Right hindlimb (tissue), 1 donor: ENCODE data around the gene FUNDC2.

Source experiments
- DNase-seq: peaks from one replicate; pipeline ENCODE4 v3.0.0-alpha.2; 2018

Gene FUNDC2

GRCh38 chrX:155023907-155024833 lies 2.5 kb upstream of the FUNDC2 start:
- no peak for DNase-seq

DNA sequence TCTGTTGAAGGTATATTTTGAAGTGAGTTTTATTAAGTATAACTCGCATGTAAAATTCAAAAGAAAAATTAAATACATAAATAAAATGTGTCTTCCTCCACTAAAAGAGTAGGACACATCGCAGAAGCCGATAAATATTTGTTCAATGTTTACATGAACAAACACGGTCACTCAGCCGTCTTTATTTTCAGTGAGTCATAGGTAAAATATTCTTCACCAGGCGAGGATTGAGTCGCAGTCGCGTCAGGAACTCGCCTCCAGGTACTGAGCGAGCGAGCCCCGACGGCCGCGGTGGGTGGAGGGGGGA lies 271 bp upstream of the FUNDC2 start:
- no peak for DNase-seq

DNA sequence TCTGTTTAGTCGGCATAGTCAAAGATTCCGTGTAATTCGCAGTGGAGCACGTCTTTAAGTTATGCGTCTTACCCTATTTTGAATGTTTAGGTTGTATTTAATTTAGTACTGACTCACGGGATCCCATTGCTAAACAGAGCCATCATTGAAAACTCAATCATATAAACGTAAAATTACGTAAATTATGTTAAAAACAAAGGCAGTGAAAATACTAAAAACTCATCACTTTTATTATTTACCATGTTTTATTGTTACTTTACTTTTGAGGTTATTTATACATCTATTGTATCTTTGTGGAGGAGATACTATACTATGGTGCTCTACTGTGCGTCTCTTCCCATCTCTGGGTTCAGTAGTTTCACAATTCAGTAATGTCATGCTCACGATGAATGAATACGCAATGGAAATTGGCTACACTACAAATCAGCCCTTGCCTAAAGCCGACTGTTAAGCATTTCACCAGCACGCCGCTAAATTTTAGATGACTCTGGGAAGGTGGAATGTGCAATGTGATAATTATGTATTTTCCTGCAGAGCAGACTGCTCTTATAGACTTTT lies 944 bp downstream of the FUNDC2 start:
- peak; percentile 23 for DNase-seq

GRCh38 chrX:155028129-155028528 lies 1.5 kb downstream of the FUNDC2 start:
- DNase-seq: no peak

- peak; percentile 18 for DNase-seq
Observed at GRCh38 chrX:155028877-155029291, 2.2 kb downstream of the FUNDC2 start.

DNA sequence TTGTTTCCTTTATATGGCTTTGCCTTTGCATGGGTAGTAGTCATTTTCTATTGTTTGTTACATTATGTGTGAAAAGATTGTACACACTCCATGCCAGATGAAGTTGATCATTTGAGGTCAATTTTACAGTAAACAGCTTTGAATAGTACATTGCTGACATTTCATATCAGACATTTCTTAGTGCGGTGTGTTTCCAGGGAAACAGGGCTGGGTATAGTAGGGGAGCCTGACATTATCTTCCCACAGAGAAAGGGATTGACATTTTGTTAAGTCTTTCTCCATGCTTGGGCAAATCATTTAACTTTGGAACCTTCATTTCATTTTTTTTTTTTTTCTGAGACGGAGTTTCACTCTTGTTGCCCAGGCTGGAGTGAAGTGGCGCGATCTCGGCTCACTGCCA lies 5.0 kb downstream of the FUNDC2 start:
- DNase-seq: no peak

GRCh38 chrX:155035688-155036087 lies 9.0 kb downstream of the FUNDC2 start:
- DNase-seq: no peak

GRCh38 chrX:155046129-155046810 lies 19.6 kb downstream of the FUNDC2 start:
- no peak for DNase-seq

DNA sequence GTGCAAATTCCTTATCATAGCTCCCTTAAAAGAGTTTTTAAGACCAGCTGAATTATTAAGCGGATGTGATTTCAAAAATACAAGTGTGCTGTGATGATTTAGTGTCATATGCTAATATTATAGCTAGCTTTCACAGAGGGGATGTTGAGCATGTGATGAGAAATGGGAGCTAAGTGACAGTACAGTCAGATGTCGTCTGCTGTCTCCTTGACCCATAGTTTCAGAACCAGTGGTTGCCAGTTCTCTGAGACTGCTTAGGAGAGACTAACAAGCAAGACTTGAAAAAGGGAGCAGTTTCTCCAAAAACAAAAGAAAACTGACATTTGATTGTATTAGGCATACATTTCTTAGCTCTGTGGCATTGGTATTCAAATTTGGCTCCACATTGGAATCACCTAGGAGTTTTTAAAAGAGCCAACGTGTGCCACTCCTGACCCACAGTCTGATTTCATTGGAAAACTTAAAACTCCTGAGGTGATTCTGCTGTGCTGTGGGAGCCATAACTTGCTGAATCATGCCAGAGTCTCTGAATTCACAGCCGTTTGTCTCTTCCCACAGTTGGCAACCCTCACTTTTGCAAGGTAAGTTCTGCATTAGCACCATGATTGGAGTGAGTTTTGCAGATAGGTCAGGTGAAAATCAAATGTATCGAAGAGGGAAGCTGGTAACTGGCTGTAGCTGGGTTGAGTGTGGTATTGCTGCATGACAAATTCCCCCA lies 20.3 kb downstream of the FUNDC2 start:
- no peak for DNase-seq

DNA sequence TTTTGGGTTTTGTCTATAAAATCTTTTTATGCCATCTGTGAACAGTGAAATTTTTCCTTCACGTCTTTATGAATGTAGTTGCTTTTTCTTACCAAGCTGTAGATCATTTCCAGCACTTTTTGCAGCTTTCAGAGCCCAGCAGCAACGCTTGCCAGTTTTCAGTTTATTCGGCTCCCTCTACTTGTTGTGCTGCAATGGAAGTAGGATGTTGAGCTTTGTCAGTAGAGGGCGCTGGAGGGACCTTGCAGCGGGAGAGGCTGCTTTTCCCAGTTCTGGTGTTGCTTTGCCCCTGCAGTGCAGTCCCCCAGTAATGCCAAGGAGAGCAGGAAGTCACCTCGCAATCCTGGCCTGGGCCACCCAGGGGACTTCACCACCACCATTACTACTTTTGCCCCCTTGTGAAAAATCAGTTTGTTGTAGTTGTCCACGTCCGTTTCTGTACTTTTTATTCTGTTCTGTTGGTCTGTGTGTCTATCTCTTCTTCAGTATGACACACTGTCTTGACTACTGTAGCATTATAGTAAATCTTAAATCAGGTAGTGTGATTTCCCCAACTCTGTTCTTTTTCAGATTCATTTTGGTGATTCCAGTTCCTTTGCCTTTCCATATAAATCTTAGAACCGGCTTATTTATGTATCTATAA lies 22.5 kb downstream of the FUNDC2 start:
- DNase-seq: peak; percentile 37

DNA sequence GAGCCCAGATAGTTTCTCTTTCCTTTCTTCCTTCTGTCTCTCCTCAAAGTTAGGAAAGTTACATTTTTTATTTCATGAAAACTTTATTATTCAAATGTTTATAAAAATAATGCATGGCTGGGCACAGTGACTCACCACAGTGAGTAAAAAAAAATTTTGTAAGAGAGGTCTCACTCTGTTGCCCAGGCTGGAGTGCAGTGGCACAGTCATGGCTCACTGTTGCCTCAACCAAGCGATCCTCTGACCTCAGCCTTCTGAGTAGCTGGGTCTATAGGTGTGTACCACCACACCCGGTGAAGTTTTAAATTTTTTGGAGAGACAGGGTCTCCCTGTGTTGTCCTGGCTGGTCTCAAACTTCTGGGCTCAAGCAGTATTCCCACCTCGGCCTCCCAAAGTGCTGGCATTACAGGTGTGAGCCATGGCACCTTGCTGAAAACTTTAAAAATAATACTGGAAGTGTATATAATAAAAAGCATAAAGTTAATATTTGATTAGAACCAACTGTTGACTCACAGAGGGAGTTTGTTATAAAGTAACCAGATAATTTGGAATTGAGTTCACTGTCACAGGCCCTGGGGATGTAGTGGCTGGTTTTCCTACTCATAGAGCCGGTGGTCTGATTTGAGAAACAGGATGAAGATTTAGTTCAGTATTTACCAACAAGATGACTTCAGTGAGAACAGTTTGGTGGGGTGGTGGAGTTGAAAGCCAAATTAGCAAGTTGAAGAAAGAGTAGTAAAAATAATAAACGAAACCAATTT lies 26.3 kb downstream of the FUNDC2 start:
- DNase-seq: no peak

DNA sequence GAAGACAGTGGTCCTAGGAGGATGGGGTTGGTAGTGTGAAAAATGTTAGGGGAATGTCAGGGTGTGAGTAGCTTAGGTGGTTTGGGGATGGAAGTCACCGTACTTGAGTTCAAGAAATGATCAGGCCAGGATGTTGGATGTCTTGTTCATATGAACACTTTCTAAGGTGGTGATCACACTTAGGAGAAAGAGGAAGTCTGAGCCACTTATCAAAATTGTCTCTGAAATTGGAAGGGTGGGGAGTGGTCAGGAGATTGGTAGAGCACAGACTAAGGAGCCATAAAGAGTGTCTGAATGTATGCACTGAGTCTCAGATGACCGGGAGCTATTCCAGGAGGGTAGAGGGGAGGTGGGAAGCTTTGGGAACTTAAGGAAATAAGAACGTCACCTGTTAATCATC lies 27.0 kb downstream of the FUNDC2 start:
- DNase-seq: no peak

GRCh38 chrX:155054255-155054654 lies 27.6 kb downstream of the FUNDC2 start:
- DNase-seq: no peak

GRCh38 chrX:155055494-155055893 lies 28.9 kb downstream of the FUNDC2 start:
- DNase-seq: no peak

DNA sequence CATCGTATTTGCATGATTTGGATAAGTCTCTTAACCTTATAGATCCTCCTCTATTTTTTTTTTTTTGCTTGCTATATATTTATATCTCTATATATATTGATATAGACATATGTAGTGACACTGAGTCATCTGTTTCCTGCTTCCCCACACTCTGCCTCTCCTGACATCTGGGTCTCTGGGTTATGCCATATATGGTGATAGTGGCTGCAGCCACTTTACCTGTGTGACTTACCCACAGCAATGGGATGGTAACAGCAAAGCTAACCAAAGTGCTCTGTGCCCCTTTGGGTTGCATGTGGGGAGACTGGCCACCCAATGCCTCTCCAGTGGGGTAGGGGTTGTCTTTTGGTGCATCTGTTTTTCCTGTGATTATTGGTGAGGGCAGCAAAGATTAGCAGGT lies 29.8 kb downstream of the FUNDC2 start:
- DNase-seq: no peak

- peak; percentile 67 for DNase-seq
Observed at GRCh38 chrX:155056877-155057792, 30.5 kb downstream of the FUNDC2 start.

DNA sequence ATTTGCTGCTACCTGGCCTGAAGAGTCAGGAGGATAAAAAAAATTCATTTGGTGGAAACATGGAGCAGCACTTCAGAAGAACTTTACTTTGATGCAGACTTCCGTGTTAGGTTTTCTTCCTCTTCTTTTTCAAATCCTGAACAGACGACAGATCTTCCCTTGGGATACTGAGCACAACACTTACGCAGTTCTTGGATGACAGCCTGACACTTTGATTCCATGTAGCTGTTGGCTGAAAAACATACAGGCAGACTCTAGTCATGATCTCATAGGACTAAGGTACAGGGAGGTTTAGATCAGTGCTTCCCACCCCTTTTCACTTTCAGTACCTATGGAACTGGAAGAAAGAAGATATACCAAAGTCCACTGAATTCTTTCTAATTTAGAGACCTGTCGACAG lies 35.1 kb downstream of the FUNDC2 start:
- no peak for DNase-seq

DNA sequence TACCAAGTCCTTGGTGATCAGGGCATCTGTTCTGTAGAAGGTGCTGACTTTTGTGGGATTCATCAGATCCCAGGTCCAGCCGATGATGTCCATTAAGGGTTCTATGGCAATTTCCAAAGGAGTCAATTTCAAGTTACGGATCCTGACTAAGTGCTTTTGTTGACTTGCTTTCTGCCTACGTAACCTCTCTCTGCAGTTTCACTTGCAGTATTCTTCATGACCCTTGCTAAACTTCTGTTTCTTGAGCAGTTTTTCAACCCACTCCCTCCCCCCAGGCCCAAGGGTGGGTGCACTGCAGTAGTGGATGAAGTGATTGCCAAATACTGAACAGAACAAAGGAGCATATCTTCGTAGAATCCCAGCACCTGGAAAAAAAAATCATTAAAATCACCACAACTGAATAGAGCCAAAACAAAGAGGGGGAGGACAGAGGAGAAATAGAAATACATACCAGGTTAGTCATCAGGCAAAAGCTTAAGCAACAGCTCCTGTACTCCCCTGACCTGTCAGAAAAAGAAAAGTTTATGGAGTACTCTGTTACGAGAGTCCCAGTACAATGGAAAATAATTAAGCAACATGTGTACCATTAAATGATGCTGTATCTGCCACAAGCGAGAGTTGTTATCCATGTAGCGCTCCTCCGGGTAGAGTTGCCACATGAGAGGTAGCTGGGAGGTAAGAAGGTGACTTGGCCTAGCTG lies 38.5 kb downstream of the FUNDC2 start:
- DNase-seq: no peak

DNA sequence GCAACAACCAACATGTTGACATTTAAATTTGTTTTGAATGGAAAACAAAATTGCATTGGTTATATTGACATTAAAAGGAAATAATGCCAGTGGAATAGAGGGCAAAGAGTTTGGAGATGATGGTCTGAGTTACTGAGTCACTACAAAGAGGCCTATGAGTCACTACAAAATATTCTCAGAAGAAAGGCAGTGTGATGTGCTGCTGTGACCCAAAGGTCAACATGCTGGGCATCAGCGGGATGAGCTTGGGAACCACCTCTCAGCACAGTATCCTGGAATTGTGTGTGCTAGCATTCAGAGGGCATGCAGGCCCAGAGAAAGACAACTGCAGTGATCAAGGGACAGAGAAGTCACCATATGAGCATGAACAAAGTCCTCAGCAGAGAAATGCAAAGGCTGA lies 41.5 kb downstream of the FUNDC2 start:
- no peak for DNase-seq

DNA sequence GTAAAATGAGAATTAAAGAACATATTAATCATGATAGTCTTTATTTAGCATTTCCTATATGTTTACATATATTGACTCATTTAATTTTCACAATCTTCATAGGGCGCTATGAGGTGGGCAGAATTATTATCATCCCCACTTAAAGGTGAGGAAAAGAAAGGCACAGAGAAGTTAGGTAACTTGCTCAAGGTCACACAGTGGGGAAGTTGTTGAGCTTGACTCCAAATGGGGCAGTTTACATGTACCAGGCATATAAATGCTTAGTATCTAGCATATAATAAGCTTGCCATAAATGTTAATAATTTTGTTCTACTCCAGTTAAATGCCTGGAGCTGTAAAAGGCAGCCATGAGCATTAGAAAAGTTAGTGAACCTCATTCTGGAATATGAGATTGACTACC lies 42.8 kb downstream of the FUNDC2 start:
- no peak for DNase-seq
